Measurements from ENCODE around the gene GNB1L. TPM values are rescaled to one million over a fixed set of nuclear protein-coding genes. Genes with fewer than 3 reads are reported as not detected.

Gene GNB1L
- total and polyA plus RNA-seq, 9 of the 15 experiments (the other 6 are each of a cell fraction or from before 2014, with no cell fraction given) = 0.56 to 50.5 (median 10.2) TPM

DNA sequence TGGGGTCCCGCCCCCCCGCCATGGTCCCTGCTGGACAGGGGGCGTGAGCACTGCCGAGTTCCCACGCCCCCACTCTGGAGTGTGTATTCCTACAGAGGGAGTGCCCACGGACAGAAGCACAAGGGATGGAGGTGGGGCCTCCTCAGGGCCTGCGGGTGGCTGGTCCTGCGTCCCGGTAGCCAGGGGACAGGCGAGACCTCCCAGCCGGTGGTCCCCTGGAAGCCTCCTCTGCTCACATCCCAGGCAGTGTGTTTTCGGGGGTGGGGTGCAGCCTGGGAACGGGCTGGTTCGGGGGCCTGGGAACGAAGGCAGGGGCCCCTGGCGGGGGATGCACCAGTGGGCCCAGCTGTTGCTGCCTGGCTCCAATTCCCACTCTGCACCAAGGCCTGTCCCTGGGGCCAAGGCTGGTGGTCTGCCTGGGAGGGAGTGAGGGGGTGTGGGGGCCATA, 115.2 kb downstream of the GNB1L start:
- POLR2A ChIA-PET = interaction anchor here (0.6 to 3.8 kb wide), 5 partner anchors 8 to 161 kb away, joined by 3 to 30 read pairs (median 3); no protein-coding TSS in a partner anchor
- H3K27me3 ChIP-seq (ENCODE audit: control insufficient read depth in 2 of 2, insufficient read depth in 2 of 2, low read length in 2 of 2) = peaks cover 0 to 66% of the 10 kb centered on the region in 2 experiments; a peak in 3 of 5 replicates

More for the DNA sequence above, 115.2 kb downstream of the GNB1L start:
- TF ChIP-seq ZNF140 (CRISPR knock-in tag; IDR thresholded peaks at IDR 0.05) (no peak), RBM14 (IDR thresholded peaks at IDR 0.05; ENCODE audit: borderline replicate concordance, insufficient read depth, low read depth, low read length) (0 out of 2 replicates have a peak, but pooled peaks have one; percentile 5), ZNF165 (CRISPR knock-in tag; IDR thresholded peaks at IDR 0.05; ENCODE audit: borderline replicate concordance) (no peak), ZZZ3 (IDR thresholded peaks at IDR 0.05) (no peak), NFE2 (IDR thresholded peaks at IDR 0.05; ENCODE audit: low read depth) (no peak), DDX20 (tag; IDR thresholded peaks at IDR 0.05; ENCODE audit: low read depth) (no peak), SAFB (IDR thresholded peaks at IDR 0.05; ENCODE audit: borderline replicate concordance, low read depth, low read length) (0 out of 2 replicates have a peak, but pooled peaks have one; percentile 67), EGR1 (conservative IDR thresholded peaks at IDR 0.05) (peak; percentile 62), RBFOX2 (IDR thresholded peaks at IDR 0.05; ENCODE audit: low read depth, low read length) (peak; percentile 2; the same call in 1 of the 2 replicates)
- TF ChIP-seq, protein P1, sequence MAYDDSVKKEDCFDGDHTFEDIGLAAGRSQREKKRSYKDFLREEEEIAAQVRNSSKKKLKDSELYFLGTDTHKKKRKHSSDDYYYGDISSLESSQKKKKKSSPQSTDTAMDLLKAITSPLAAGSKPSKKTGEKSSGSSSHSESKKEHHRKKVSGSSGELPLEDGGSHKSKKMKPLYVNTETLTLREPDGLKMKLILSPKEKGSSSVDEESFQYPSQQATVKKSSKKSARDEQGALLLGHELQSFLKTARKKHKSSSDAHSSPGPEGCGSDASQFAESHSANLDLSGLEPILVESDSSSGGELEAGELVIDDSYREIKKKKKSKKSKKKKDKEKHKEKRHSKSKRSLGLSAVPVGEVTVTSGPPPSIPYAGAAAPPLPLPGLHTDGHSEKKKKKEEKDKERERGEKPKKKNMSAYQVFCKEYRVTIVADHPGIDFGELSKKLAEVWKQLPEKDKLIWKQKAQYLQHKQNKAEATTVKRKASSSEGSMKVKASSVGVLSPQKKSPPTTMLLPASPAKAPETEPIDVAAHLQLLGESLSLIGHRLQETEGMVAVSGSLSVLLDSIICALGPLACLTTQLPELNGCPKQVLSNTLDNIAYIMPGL (CRISPR knock-in tag; IDR thresholded peaks at IDR 0.05) = 0 out of 2 replicates have a peak, but pooled peaks have one; percentile 3
- TF ChIP-seq, protein P2, sequence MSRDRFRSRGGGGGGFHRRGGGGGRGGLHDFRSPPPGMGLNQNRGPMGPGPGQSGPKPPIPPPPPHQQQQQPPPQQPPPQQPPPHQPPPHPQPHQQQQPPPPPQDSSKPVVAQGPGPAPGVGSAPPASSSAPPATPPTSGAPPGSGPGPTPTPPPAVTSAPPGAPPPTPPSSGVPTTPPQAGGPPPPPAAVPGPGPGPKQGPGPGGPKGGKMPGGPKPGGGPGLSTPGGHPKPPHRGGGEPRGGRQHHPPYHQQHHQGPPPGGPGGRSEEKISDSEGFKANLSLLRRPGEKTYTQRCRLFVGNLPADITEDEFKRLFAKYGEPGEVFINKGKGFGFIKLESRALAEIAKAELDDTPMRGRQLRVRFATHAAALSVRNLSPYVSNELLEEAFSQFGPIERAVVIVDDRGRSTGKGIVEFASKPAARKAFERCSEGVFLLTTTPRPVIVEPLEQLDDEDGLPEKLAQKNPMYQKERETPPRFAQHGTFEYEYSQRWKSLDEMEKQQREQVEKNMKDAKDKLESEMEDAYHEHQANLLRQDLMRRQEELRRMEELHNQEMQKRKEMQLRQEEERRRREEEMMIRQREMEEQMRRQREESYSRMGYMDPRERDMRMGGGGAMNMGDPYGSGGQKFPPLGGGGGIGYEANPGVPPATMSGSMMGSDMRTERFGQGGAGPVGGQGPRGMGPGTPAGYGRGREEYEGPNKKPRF (IDR thresholded peaks at IDR 0.05; ENCODE audit: low read depth, low read length) = no peak
- DNase-seq (ENCODE audit: extremely low read depth in 1 of 4, low spot score in 3 of 4) (peak in 1 of 4 experiments; percentile 60), ATAC-seq (no peak), FAIRE-seq (no peak)
- BruUV-seq (replicated peaks) = no TSS peak
- H4K20me1 ChIP-seq (replicated peaks; ENCODE audit: control insufficient read depth, insufficient read depth, low read length) = peaks cover 32% of the 10 kb centered on the region
- intact Hi-C loops (cut with micrococcal nuclease) (no loop called here), in situ Hi-C loops (cut with MboI) (no loop called here)
- H3K27ac ChIP-seq (ENCODE audit: extremely low read depth, low read depth, low read length) = no peak overlapping the region
- peaks cover 0 to 75% of the 10 kb centered on the region in 2 experiments; a peak in 2 of 5 replicates for H3K4me1 ChIP-seq (replicated peaks in 1 of 2; ENCODE audit: control insufficient read depth in 2 of 2, insufficient read depth in 2 of 2, low read length in 2 of 2)
- H3K4me2 ChIP-seq (ENCODE audit: insufficient read depth, low read length) = no peak overlapping the region
- peak overlapping the region in 1 of 2 experiments; percentile 21; a peak in 2 of 4 replicates for H3K9ac ChIP-seq (ENCODE audit: insufficient read depth in 1 of 2, low read depth in 2 of 2, low read length in 2 of 2)
- no peaks in the 10 kb centered on the region for H3K9me3 ChIP-seq (replicated peaks; ENCODE audit: control insufficient read depth, insufficient read depth, low read depth, low read length)
- 11% methylated on average over 16 of the region's 16 CpGs for WGBS (ENCODE audit: insufficient coverage, low coverage, missing lambda C conversion rate)
- CTCF ChIA-PET (ENCODE audit: low intra/inter-chr PET ratio) = interaction anchor here (0.7 kb wide), 1 partner anchor 175 kb away, joined by 4 read pairs; no protein-coding TSS in a partner anchor
- H3K36me3 ChIP-seq (ENCODE audit: control insufficient read depth, insufficient read depth, low read length) = no peaks in the 10 kb centered on the region
- H3K79me2 ChIP-seq (ENCODE audit: control insufficient read depth, insufficient read depth, low read length) = no peaks in the 10 kb centered on the region
- no peaks in the 10 kb centered on the region for H3K9me1 ChIP-seq (ENCODE audit: control insufficient read depth, insufficient read depth, low read length)
- no peak overlapping the region for H3K4me3 ChIP-seq
- H2AFZ ChIP-seq (ENCODE audit: low read depth, low read length) = no peak overlapping the region
